ENCODE results near the gene PDCD1.
"Not testable (repeated sequence)": the region's sequence is repeated elsewhere in the genome, so short reads cannot be mapped to it uniquely, and the experiment has no call there.

PDCD1 gene

DNA sequence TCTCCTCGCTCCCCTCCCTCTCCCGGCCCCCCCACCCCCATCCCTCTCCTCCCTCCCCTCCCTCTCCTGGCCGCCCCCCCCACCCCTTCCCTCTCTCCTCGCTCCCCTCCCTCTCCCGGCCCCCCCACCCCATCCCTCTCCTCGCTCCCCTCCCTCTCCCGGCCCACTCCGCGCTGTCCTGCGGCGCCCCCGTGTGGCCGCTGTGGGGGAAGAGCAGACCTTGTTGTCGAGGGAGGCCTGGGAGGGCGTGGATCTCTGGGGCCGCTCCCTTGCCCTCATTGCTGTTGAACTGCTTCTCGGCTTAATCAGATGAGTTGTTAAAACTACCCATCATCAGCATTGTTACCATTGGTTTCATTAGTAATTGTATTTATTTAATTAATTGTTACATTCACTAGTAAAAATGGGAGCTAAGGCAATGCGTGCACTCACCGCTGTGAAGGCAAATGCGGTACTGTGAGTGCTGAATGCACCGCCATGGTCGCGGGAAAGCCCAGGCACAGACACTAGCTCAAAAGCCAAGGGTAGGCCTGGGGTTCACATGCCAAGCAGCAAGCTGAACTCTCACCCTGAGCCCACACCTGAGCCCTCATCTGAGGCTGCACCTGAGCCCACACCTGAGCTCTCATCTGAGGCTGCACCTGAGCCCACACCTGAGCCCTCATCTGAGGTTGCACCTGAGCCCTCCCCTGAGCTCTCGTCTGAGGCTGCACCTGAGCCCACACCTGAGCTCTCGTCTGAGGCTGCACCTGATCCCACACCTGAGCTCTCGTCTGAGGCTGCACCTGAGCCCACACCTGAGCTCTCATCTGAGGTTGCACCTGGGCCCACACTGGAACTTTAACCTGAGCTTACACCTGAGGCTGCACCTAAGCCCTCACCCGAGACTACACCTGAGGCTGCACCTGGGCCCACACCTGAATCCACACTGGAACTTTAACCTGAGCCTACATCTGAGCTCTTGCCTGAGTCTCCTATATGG lies 19.6 kb upstream of the PDCD1 start:
- DNase-seq (ENCODE audit: low read depth in 3 of 3) = peak; percentile 61 to 78 (median 61)

DNA sequence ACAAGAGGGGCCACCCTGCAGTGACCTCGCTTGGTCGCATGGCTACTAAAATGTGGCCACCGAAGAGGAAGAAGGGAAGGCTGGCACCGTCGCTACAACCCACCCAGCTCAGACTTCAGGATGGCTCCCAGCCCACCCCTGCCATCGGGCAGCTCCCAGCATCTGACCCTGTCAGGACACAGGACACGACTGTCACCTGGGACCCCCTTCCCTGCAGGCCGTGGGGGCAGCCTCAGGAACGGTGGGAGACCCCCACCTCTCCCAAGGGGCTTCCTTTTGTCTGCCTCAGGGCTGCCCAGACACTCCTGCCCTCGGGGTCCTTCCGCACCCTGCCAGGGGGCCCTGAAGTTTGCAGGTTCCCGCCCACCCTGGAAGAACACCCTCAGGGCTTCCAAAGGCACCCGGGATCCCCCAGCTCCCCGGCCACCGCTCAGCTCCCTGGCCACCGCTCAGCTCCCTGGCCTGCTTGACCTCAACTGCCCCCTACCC lies 18.5 kb upstream of the PDCD1 start:
- DNase-seq (ENCODE audit: low read depth in 3 of 3) = no peak

DNA sequence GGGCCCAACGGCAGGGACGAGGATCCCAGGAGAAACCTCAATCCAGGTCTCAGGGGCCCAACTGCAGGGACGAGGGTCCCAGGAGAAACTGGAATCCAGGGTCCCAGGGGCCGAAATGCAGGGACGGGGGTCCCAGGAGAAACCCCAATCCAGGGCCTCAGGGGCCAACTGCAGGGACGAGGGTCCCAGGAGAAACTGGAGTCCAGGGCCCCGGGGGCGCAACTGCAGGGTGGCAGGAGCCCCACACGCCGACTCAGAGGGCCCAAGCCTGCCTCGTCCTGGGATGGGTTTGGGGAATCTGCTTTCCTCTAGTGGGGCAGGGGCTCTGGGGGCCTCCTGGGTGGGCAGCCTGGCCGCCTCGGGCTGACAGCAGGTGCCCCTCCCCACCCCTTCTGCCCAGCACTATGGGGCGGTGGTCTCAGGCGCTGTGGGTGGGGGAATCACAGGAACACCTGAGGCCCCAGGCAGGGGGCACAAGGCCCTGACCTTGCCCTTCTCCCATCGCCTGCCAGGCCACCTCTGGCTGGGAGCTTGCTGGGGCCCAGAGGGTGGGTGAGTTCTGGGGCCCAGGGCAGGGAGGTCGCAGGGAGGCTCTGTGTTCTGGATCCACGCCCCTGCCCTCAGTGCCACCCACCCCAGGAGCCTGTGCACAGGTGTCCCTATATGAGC lies 18.0 kb upstream of the PDCD1 start:
- no peak for DNase-seq (ENCODE audit: low read depth in 3 of 3)

DNA sequence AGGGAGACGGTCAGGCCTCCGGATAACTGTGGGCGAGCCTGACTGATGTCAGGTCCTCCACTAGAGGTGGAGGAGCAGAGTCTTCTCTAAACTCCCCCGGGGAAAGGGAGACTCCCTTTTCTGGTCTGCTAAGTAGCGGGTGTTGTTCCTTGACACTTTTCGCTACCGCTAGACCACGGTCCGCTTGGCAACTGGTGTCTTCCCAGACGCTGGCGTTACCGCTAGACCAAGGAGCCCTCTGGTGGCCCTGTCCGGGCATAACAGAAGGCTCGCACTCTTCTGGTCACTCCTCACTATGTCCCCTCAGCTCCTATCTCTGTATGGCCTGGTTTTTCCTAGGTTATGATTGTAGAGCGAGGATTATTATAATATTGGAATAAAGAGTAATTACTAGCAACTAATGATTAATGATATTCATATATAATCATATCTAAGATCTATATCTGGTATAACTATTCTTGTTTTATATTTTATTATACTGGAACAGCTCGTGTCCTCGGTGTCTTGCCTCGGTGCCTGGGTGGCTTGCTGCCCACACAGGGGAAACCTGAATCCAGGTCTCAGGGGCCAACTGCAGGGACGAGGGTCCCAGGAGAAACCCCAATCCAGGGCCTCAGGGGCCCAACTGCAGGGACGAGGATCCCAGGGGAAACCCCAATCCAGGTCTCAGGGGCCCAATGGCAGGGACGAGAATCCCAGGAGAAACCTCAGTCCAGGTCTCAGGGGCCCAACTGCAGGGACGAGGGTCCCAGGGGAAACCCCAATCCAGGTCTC lies 17.2 kb upstream of the PDCD1 start:
- not testable (repeated sequence) for DNase-seq (ENCODE audit: low read depth in 3 of 3)

DNA sequence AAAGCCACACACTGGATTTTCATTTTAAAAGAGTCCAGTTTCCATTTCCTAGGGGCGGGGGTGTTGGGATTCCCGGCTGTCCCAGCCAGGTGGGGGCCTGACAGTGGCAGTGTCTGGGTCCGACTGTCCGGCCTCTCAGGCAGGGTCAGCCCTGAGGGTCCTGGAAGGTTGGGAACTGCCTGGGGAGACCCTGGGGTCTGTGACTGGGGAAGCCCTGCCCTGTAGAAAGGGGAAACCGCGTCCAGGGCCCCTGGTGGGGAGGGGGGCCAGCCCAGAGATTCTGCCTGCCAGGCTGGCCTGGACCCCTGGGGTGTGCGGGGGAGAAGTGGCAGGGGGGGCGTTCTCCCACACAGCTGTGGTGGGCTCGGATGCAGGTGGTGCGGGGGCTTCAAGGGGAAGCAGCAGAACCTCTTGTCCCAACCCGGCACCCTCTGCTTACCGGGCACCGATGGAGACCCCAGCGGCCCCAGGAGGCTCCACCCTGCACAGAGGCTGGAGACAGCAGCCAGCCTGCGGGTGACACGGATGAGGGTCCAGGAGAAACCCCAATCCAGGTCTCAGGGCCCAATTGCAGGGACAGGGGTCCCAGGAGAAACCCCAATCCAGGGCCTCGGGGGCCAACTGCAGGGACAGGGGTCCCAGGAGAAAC lies 15.7 kb upstream of the PDCD1 start:
- no peak for DNase-seq (ENCODE audit: low read depth in 3 of 3)

DNA sequence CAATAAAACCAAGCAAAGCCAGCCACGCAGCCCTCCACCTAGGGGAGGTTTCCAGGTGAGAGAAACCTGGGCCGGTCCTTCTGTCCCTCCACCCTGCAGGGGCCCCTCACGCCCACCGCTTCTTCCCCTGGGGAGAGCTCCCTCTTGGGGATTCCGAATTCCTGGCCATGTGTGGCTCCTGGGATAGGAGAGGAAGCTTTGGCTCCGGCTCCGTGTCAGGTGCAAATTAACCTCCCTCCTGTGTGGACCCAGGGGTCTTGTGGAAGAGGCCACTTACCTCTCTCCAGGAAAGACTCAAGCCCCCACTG lies 15.1 kb upstream of the PDCD1 start:
- DNase-seq (ENCODE audit: low read depth in 3 of 3) = no peak

DNA sequence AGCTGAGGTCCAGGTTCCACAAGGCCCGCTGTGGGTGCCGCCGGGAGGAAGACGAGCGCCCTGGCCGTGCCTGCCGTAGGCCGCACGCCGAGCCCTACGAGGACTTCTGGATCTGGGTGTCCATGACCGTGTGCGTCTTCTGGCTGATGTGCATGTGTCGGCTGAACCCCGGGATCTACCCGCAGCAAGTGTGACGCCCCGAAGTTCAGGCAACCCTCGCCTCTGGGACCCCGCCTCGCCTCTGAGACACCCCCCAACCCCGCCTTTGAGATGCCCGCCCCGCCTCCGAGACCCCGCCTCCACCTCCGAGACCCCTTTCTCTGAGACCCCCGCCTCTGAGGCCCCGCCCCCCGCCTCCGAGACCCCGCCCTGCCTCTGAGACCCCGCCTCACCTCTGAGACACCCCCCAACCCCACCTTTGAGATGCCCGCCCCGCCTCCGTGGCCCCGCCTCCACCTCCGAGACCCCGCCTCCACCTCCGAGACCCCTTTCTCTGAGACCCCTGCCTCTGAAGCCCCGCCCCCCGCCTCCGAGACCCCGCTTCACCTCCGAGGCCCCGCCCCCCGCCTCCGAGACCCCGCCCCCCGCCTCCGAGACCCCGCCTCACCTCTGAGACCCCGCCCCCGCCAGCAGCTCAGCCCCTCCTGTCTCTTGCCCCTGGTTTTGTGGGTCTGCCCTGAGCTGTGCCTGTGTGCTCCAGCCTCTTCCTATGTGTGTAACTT lies 14.5 kb upstream of the PDCD1 start:
- DNase-seq (ENCODE audit: low read depth in 3 of 3) = no peak

DNA sequence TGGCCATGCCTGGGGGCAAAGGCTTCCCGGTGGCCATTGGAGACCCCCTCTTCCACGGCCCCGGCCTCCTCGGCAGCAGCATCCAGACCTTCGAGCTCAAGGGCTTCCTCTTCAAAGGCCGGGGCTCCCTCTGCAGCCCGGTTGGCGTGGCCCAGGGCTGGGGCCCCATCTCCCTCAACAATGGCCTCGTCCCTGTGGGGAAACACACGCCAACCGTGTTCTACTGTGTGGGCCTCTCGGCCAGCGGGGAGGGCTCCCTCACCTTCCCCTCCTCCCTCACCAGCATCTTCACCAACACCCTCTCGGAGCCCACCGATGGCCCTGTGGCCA lies 13.6 kb upstream of the PDCD1 start:
- no peak for DNase-seq (ENCODE audit: low read depth in 3 of 3)

DNA sequence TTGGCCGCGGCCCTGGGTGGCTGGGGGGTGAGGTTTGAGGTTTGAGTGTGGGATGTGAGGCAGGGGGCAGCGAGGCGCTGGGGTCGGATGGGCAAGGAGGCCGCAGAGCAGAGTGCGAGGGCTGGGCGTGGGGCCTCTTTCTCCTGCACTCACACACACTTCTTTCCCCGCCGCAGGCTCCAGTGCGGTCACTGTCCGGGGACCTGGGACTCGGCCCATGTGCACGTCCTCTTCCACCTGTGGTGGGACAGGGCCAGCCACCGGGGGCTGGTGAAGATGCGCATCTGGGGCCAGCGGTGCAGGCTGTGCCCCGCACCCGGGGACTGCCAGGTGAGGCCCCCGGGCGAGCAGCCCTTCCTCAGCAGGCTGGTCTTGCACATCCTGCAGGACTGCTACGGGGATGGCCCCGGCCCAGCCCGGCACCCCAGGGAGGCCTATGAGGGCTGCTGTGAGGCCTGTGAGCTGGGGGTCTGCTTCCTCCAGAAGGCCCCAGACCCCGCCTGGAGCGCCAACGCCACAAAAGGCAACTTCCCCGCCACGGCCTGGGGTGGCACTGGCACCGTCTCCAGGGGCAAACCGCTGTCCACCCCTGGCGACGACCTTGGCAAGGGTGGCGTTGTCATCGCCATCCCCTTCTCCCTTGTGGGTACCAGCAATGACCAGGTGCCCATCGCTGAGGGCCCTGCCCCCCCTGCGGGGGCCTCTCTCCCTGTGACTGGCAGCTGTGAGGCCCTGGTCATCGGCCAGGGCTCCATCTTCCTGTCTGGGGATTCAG lies 13.0 kb upstream of the PDCD1 start:
- DNase-seq (ENCODE audit: low read depth in 3 of 3) = no peak

DNA sequence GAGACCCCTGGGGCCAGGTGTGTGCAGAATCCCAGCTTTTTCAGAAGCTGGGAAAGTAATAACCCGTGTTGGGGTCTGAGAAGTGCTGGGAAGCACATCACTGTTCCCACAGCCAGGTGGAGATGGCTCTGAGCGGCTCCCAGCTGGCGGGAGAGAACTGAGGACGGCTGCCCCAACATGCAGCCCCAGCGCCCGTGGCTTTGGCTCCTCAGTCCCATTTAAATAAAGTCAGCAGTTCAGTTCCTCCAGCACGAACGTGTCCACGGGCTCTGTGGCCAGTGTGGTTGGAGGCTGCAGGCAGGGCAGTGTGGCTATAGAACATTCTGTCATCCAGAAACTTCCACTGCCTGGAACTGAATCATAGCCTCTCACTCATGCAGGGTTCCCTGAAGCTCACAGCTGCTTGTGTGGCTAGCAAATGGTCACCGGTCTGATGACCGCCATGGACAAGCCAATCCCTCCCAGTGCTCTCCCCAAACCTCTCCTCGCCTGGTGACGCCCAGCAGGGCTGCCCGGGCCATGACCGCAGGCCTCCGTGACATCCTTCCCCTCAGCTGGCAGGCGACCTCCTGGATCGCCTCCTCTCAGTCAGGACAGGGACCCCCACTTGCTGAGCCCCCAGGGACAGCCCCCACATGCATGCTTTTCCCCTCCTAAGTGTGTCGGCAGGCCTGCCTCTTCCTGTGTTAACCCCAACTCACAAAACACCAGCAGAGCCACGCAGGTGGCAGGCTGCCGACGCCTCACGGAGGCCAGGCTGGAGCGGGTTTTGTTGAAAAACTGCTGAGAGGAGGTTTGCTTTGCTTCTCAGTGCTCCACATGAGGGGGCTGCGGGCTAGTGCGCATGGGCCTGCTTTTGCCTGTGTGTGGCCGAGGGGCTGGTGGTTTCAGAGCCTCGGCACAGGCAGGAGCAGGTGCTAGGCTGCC lies 12.2 kb upstream of the PDCD1 start:
- no peak for DNase-seq (ENCODE audit: low read depth in 3 of 3)

DNA sequence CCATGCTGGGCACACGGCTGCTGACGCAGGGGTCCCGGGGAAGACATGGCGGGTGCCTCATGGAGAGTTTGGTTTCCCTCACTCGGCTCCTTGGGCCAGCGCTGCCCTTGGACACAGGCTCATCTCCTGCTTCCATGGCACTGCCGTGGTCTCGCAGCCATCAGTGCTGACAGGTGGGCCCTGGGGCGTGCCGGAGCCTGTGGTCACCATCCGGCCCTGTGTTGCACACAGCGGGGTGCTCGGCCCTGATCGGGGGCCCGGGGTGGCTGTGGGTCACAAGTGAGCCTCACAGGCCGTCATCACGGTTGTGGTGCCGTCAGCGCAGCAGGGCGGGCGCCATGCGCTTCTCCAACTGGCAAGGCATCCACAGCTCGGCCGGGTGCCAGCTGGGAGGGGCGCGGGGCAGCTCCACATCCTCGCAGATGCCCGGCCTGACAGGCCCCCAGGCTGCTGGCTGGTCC lies 11.4 kb upstream of the PDCD1 start:
- no peak for DNase-seq (ENCODE audit: low read depth in 3 of 3)

DNA sequence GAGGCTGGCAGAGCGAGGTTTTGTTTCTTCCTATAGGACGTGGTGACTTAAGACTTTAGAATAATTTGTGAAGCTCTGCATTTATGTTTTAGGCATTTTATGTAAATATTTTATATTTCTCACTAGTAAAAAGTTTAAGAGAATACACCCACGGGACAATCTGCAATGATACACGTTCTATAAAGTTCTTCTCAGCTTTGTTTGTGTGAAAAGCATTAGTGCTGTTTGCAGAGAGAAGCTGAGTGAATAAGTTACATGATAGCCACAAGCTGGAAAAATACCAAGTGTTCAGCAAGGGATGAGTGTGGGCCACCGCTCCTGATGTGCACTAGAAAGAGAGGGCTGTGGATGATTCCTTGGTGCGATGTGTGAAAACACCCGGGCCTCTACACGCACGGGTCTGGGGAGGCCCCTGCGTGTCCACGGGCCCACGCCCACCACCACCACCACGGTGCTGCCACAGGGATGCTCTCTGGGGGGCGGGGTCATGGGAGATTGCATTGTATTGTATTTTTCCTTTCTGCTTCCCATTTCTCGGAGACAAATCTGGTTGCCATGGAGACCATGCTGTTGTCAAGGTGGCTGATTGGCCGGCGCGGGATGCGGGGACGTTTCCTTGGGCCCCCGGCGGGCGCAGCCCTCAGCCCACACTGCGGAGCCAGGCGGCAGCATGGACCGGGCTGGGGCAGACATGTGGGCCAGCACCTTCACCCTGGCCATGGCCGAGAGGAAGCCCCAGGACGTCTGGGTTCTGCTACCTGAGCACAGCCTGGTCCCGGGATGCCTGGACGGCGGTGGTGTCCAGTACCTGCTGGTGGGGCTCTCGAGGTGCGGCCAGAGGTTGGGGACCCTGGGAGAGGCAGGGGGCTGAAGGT lies 10.6 kb upstream of the PDCD1 start, which contains the start of gene RTP5:
RTP5 (plus strand) TSS at position 643 of the 875 bp plus-strand sequence; CDS start at position 671, 28 bp downstream.
- DNase-seq (ENCODE audit: low read depth in 3 of 3) = no peak

DNA sequence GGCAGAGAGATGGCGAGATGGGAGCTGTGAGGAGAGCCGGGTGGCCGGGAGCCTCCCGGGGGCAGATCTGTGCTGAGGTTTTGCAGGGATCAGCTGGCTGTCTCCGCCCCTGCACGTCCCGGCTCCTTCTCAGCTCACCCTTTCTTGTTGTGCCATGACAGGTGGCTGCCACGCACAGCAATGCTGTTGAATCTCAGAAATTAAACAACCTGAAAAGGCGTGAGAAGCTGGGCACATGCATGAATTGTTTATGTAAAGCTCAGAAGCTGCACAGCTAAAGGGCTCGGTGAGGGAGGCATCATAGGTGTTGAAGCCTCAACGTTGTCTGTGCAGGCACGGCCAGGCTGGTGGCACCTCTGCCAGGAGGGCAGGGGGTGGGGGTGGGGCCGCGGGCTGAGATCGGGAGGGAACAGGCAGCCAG lies 10.0 kb upstream of the PDCD1 start:
- no peak for DNase-seq (ENCODE audit: low read depth in 3 of 3)

DNA sequence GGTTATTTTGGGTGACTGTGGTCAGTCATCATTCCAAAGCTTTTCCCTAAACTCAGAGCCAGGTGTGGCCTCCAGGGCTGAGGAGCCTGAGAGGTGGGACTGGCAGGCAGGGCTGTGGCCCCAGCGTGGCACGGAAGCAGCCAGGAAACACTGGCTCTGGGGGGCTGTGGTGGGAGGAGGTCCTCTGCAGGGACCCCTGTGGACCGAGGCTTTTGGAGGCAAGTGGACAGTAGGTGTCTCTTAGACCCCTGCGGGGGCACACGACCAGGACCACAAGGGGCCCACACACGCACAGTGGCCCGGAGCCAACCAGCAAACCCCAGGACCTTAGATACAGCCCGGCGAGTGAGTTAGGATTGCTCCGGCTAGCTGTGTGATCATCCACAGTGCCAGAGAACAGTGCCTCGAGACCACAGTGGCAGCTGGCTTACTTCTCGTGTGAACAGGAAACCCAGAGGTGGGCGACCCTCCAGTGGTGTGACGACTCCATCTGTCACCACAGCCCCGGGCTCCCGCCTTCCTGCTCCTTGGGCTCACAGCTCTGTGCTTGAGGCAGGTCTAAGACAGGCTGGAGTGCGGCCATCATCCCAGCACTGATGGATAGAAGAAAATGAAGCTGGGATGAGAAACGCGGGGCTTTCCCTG lies 9.2 kb upstream of the PDCD1 start:
- peak in 1 of 3 donors; percentile 30 for DNase-seq (ENCODE audit: low read depth in 3 of 3)

DNA sequence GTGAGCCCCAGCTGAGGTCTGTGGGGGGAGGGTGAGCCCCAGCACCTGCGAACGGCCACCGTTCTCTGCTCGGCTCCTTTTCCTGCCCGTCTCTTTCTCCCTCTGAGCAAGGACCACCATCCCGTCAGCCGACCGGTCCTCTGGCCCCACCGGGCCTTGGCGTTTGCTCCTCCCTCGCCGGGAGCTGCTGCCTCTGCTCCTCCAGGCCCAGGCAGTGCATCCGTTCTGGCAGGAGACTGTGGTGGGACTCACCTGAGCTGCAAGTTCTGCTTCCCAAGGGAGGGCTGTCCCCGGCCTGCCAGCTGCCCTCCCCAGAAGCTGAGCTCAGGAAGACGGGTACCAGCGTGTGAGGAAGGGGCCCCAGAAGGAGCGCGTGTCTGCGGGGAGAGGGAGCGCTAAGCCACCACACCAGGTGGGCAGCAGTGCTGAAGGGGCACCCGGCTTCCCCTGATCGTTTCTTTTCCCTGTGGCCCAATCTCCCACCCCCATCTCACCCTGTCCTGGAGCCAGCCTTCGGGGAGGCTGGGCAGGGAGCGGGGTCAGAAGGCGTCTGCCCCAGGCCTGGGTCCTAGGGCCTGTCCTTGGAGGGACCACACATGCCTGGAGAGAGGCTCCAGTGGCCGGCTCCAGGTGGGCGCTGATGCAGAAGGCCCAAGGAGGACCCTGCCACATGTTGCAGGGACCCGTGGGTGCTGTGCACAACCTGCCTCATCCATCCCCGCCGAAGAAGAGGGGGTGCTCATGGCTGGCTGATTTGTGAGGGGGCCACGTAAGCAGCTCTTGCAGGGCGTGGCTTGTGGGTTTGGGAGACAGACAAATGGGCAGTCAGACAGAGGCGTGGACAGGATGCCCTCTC lies 8.3 kb upstream of the PDCD1 start:
- DNase-seq (ENCODE audit: low read depth in 3 of 3) = no peak

DNA sequence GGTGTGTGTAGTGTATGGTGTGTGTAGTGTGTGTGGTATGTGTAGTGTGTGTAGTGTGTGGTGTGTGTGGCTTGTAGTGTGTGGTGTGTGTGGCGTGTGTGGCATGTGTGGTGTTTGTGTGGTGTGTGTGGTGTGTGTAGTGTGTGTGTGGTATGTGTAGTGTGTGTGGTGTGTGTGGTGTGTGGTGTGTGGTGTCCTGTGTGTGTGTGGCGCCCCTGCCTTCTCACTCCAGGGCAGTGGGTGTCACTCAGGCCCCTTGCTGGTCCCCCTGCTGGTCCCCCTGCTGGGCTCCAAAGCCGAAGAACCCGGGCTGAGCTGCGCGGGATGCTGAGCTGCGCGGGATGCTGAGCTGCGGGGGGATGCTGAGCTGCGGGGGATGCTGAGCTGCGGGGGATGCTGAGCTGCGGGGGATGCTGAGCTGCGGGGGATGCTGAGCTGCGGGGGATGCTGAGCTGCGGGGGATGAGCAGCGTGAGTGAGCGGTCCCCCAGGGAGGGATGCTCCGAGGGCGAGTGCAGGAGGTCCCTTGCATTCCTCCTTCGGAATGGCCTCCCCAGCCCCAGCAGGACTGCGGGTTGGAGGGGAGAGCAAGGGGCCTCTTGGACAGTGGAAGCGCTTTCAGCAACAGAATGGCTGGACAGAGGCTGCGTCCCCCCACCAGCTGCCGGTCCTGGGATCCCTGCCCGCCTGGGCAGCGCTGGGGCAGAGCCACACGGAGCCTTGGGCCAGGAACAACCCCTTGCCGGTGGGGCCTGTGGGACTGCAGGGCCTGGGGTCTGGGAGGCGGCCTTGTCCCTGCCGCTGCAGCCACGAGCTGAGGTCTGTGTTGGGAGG lies 7.5 kb upstream of the PDCD1 start:
- no peak for DNase-seq (ENCODE audit: low read depth in 3 of 3)
